Neural crest cell (in vitro differentiated cells): ENCODE data around the gene INTS11. TPM values are rescaled to one million over a fixed set of nuclear protein-coding genes. Genes with fewer than 3 reads are reported as not detected.

Source experiments
- DNase-seq: peaks from one replicate; pipeline ENCODE4 v3.0.0; 2021; ENCODE audit warnings: low read depth, mixed read lengths, low spot score
- H3K27ac Mint-ChIP-seq: one replicate; pipeline ENCODE4 v1.8.0; 2021; ENCODE audit warnings: mild to moderate bottlenecking, mixed read lengths; ENCODE audit not compliant: unreplicated experiment
- H3K27me3 Mint-ChIP-seq: 2 replicates; pipeline ENCODE4 v1.8.0; 2021; ENCODE audit warnings: low read depth, mild to moderate bottlenecking, mixed read lengths
- H3K36me3 Mint-ChIP-seq: 2 replicates; pipeline ENCODE4 v1.8.0; 2021; ENCODE audit warnings: low read depth, mild to moderate bottlenecking, mixed read lengths
- H3K4me1 Mint-ChIP-seq: 2 replicates; pipeline ENCODE4 v1.8.0; 2021; ENCODE audit warnings: mixed read lengths
- H3K4me3 Mint-ChIP-seq: one replicate; pipeline ENCODE4 v1.8.0; 2021; ENCODE audit warnings: mild to moderate bottlenecking, mixed read lengths
- H3K9me3 Mint-ChIP-seq: 2 replicates; pipeline ENCODE4 v1.8.0; 2021; ENCODE audit warnings: mixed read lengths
- CTCF ChIP-seq: fragments of 200-600 bp; sonication (generic); conservative IDR thresholded peaks from 2 replicates; pipeline ENCODE4 v1.5.0; 2021; ENCODE audit warnings: antibody characterized with exemption, mild to moderate bottlenecking
- microRNA-seq: library from miRNA; unstranded; fragments of <30 nt; microRNA quantifications from one replicate; pipeline ENCODE4, GENCODE V29; 2020
- total RNA-seq: library from RNA; stranded (reverse); gene quantifications from 2 replicates; pipeline ENCODE4 v1.2.1, GENCODE V29; 2021

INTS11 gene
- total RNA-seq, 1 donor from 2014 or later: 160 TPM

DNA sequence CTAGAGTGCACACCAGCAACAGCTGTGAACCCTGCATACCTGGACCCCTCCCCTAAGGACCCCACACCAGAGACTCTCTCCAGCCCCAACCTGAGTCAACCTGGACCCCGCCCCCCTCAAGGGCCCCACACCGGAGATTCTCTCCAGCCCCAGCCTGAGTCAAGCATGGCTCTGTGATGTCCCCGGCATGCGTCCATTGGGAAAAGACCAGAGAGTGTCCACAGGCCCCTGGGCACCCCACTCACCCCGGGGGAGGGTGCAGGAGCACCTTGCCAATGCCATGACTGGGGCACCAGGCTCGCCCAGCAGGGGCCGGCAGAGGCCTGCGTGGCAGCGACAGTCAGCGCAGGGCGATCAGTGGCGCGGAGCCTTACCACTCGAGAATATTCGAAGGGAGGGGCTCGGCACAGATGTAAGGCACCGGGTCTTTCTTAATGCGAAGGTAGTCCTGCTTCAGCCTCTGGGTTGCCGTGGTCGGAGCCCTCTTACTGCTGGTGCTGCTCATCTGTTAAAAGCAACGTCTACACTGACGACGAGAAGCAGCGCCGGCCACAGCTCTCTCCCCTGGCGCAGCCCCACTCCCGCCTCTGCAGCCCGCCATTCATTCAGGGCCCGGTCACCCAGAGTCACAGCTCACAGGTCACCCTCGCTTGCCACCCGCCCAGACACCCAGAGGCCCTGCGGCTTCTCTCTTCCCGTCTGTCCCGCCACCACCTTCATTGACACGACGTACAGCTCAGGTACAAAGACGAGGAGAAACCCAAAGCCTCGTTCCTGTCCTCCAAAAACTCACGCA lies 56.8 kb downstream of the INTS11 start:
- Mint-ChIP-seq H3K4me3 (peak overlapping the region; percentile 27), H3K4me1 (peaks cover 21% of the 10 kb centered on the region), H3K27me3 (no peaks in the 10 kb centered on the region), H3K27ac (no peak overlapping the region), H3K9me3 (no peaks in the 10 kb centered on the region), H3K36me3 (peaks cover 10% of the 10 kb centered on the region)
- DNase-seq: no peak
- no peak for TF ChIP-seq CTCF

DNA sequence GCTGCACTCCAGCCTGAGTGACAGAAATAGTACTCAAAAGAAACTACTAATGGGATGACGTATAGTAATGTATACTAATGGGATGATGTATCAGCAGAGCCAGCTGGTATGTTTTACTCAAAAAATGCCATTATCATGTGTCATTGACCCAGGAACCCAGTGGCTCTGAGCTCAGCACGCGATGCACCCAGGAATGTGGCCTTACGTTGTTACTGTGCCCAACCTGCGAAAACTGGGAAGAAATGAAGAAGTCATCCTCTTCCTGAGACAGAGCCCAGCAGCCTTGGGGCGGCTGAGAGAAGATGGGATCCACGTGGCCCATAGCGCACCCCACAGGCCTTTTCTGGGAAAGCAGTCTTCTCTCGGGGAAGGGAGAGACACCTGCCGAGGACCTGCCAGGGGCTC lies 59.6 kb downstream of the INTS11 start:
- H3K27ac Mint-ChIP-seq: no peak overlapping the region
- H3K4me3 Mint-ChIP-seq: no peak overlapping the region
- H3K36me3 Mint-ChIP-seq: peaks cover 15% of the 10 kb centered on the region

DNA sequence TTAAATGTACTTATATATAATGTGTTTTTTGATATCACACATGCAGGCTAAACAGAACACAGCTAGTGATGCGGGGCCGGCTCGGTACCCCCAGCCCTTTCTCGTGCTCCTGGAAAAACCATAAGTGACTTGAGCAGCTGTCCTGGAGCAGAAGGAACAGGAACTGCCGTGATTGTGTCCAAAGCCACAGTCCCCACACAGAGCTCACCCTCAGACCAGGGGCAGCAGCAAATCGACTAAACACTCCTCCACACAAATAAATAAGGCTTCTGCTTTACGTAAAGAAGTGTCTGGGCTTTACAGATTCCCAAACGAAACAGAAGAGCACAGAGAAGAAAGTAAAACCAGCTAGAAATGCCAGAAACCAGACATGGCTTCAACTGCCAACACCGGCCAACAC lies 60.4 kb downstream of the INTS11 start:
- H3K36me3 Mint-ChIP-seq: peaks cover 16% of the 10 kb centered on the region
- no peak overlapping the region for H3K27ac Mint-ChIP-seq
- no peaks in the 10 kb centered on the region for H3K4me1 Mint-ChIP-seq
- no peak for DNase-seq
- TF ChIP-seq CTCF: no peak
- no peaks in the 10 kb centered on the region for H3K27me3 Mint-ChIP-seq
- H3K9me3 Mint-ChIP-seq: no peaks in the 10 kb centered on the region
- no peak overlapping the region for H3K4me3 Mint-ChIP-seq

More for the DNA sequence above, 59.6 kb downstream of the INTS11 start:
- H3K4me1 Mint-ChIP-seq: no peaks in the 10 kb centered on the region
- TF ChIP-seq CTCF: no peak
- no peaks in the 10 kb centered on the region for H3K9me3 Mint-ChIP-seq
- H3K27me3 Mint-ChIP-seq: no peaks in the 10 kb centered on the region
- no peak for DNase-seq

DNA sequence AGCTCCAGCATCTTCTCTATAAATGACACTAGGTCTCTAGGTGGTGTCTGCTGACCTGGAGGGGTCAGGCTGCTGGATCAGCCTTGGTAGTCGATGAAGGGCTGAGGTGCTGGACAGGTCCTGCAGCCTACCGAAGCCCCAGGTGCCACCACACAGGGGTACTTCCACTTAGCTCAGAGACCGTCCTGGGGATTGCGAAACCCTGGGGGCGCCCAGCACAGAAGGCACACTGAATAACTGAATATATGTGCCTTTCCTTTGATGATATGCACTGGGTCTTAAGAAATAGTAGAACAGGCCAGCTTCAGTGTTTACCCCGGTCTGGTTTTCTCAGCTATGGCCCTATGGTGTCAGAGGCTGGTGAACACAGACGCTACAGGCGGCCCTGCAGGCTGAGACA lies 61.7 kb downstream of the INTS11 start:
- Mint-ChIP-seq H3K36me3 (peaks cover 17% of the 10 kb centered on the region), H3K4me1 (no peaks in the 10 kb centered on the region), H3K27ac (no peak overlapping the region), H3K27me3 (no peaks in the 10 kb centered on the region), H3K4me3 (no peak overlapping the region), H3K9me3 (no peaks in the 10 kb centered on the region)
- TF ChIP-seq CTCF: no peak
- no peak for DNase-seq

GRCh38 chr1:1262071-1262470 lies 62.4 kb downstream of the INTS11 start:
- H3K4me1 Mint-ChIP-seq: no peaks in the 10 kb centered on the region
- TF ChIP-seq CTCF: no peak
- peaks cover 18% of the 10 kb centered on the region for H3K36me3 Mint-ChIP-seq
- H3K27me3 Mint-ChIP-seq: no peaks in the 10 kb centered on the region
- H3K4me3 Mint-ChIP-seq: no peak overlapping the region
- no peaks in the 10 kb centered on the region for H3K9me3 Mint-ChIP-seq
- DNase-seq: no peak
- H3K27ac Mint-ChIP-seq: no peak overlapping the region

Small RNAs within 50 kb of the gene (microRNA-seq; reads per million reads assigned to microRNA genes)
- gene MIR6726 (13.6 reads per million, percentile 29 among the genes with 10 or more reads in this experiment), gene MIR6727 (1.8 reads per million), gene MIR6808 (3.0 reads per million)

Other genes starting within 250 kb of the INTS11 start
- 26.1 and 26.2 TPM in 2 replicates for gene C1orf159, start 208.6 kb downstream of the INTS11 start, total RNA-seq
- not detected in 2 replicates for gene TTLL10, start 150.8 kb downstream of the INTS11 start, total RNA-seq
- gene TNFRSF18, start 118.1 kb downstream of the INTS11 start, total RNA-seq: not detected in 2 replicates
- 0.19 and 0.20 TPM in 2 replicates for gene TNFRSF4, start 110.5 kb downstream of the INTS11 start, total RNA-seq
- 76.1 and 93.8 TPM in 2 replicates for gene SDF4, start 92.7 kb downstream of the INTS11 start, total RNA-seq
- 39.8 and 41.1 TPM in 2 replicates for gene B3GALT6, start 92.4 kb downstream of the INTS11 start, total RNA-seq
- 0.66 and 0.79 TPM in 2 replicates for gene C1QTNF12, start 77.9 kb downstream of the INTS11 start, total RNA-seq
- gene UBE2J2, start 50.8 kb downstream of the INTS11 start, total RNA-seq: 77.0 and 80.8 TPM in 2 replicates
- 5.9 and 10.8 TPM in 2 replicates for gene SCNN1D, start 44.2 kb downstream of the INTS11 start, total RNA-seq
- gene ACAP3, start 16.7 kb downstream of the INTS11 start, total RNA-seq: 111 and 124 TPM in 2 replicates
- 26.3 and 27.9 TPM in 2 replicates for gene PUSL1, start 16.1 kb downstream of the INTS11 start, total RNA-seq
- gene CPTP, start 142 bp upstream of the INTS11 start, total RNA-seq: 18.9 and 19.8 TPM in 2 replicates
- 0.64 and 0.68 TPM in 2 replicates for gene TAS1R3, start 6.6 kb upstream of the INTS11 start, total RNA-seq
- gene DVL1, start 24.8 kb upstream of the INTS11 start, total RNA-seq: 63.4 and 66.7 TPM in 2 replicates
- gene MXRA8, start 33.9 kb upstream of the INTS11 start, total RNA-seq: 5.0 and 5.8 TPM in 2 replicates
- gene AURKAIP1, start 50.5 kb upstream of the INTS11 start, total RNA-seq: 127 and 128 TPM in 2 replicates
- gene CCNL2, start 74.7 kb upstream of the INTS11 start, total RNA-seq: 249 and 261 TPM in 2 replicates
- 113 and 117 TPM in 2 replicates for gene MRPL20, start 82.6 kb upstream of the INTS11 start, total RNA-seq
- gene ANKRD65, start 96.6 kb upstream of the INTS11 start, total RNA-seq: 0.66 and 0.89 TPM in 2 replicates
- gene VWA1, start 111.0 kb upstream of the INTS11 start, total RNA-seq: 8.9 and 9.6 TPM in 2 replicates
- gene ATAD3C, start 125.0 kb upstream of the INTS11 start, total RNA-seq: 0.23 and 0.41 TPM in 2 replicates
- 45.1 and 50.0 TPM in 2 replicates for gene ATAD3B, start 147.1 kb upstream of the INTS11 start, total RNA-seq
- 54.4 and 58.0 TPM in 2 replicates for gene ATAD3A, start 187.5 kb upstream of the INTS11 start, total RNA-seq
- 13.4 and 16.9 TPM in 2 replicates for gene TMEM240, start 216.0 kb upstream of the INTS11 start, total RNA-seq